CD4-positive, alpha-beta T cell treated with Interleukin-4 for 1 hour (primary cell): Measurements from ENCODE around the gene WWOX.

Source experiments
- DNase-seq, 2 donors: peaks; one replicate each; pipeline ENCODE4 v3.0.0-alpha.2; 2020 to 2022

Gene WWOX

DNA sequence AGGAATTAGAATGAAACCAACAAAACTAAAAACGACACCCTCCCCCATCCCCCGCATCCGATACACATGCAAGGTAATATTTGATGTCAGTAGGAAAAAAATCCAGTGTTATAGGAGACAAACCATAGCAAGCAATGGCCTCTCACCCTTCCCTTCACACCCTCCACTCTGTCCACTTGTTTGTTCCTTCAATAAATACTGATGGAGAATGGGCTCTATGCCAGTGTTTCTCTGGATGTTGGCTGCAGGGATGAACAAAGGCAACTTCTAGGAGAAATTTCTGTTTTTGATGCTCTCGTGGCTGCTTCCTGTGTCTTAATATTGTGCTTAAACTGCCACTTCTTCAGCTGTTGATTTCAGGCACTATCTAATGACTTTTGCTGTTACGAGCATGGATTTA, 98.8 kb downstream of the WWOX start:
- no peak for DNase-seq

DNA sequence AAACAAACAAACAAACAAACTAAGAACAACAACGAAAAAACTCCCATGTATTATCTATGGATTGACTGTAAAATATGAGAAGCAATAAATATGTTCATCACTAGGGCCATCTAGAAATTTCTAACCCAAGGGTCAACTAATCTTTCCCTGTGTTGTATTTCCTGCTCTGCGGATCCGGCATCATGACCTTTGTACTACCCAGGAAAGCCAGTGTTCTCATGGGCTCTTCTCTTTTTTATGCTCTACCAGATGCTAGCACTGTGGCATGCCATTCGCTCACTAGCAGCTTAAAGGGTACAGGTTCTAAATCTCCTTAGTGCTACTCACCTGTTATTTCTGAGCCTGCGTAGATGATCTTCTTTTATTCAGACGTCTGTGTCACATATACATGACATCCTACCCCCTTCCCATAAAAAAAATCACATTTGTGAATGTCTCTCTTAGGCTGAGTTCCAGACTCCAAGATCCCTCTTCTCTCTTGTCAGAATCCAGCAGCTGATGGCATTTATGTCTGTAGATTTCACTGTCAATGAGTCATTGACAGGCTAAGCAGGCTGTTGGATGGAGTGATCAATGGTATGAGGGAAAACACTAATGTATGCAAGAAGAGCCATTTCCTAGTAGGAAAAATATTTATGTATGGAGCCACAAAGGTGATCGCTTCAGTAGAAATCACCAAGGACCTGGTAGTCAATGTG, 100.0 kb downstream of the WWOX start:
- DNase-seq, result no peak

DNA sequence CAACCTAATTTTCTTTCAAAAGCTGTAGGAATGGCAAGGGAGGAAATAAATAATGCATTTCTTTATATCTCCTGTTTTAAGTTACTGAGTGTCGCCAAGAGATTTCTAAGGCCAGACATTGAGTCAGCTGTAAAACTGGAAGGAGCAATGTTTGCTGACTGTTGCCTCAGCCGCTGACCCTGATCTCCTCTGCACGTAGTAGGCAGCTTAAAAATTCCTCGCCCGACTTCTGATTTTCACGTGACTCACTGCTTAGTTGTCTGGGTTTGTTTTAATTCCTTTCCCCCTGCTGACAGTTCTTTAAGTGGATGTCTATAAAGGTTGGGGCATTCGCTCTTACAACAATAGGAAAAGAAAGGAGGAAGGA, 100.6 kb downstream of the WWOX start:
- DNase-seq, result no peak

DNA sequence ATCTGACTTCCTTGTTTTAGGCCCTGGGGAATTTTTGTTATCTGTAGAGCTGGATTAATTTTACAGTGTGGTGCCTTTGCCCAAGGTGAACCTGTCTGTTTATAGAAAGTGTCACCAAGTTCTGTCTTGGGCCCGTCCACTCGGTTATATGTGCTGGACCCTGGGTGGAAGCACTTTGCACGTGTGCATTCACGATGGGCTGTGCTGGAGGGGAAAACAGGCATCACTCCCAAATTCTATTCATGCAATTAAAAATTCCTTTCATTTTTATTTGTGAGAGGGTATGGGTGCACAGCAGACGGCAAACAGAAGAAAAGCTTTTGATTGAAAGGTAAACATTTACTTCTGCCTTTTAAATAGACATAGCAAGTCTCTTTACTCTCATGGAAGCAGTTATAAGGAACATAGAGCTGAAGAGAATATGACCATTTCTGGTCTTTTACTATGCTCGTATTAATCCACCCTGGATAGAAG, 101.2 kb downstream of the WWOX start:
- no peak for DNase-seq

DNA sequence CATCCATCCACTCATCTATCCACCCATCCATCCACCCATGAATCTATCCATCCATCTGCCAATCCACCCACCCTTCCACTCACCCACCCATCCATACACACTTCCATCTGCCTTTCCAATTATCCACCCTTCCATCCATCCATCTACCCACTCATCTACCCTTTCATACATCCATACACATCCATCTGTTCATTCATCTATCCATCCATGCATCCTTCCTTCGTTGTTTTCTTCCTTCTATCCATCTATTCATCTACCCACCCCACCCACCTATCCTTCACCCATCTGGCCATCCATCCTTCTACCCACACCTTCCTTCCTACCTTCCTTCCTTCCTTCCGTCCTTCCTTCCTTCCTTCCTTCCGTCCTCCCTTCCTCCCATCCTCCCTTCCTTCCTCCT, 106.1 kb downstream of the WWOX start:
- no peak for DNase-seq

DNA sequence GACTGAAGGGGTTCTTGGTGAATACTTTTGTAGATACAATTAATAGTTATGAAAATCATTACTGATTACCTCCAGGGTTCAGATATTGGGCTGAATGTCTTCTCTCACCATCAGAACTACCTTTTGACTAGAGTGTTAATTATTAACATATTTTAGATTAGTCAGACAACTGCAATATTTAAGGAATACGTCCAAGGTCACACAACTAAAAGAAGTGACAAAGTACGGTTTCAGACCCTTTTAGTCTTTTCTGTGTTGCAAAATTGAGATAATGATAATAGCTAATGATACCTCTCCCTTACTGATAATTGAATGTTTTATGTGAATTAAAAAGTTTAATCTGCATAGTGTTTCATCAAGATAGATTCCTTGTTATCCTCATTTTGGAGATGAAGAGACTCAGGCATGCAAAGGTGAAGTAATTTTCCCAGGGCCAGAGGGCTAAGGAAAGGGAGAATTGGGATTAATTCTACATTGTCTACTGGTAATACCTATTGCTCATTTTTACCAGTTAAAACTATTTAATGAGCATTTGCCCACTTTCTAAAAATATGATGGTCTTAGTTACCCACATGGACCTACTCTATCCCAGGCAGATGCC, 107.3 kb downstream of the WWOX start:
- no peak for DNase-seq

DNA sequence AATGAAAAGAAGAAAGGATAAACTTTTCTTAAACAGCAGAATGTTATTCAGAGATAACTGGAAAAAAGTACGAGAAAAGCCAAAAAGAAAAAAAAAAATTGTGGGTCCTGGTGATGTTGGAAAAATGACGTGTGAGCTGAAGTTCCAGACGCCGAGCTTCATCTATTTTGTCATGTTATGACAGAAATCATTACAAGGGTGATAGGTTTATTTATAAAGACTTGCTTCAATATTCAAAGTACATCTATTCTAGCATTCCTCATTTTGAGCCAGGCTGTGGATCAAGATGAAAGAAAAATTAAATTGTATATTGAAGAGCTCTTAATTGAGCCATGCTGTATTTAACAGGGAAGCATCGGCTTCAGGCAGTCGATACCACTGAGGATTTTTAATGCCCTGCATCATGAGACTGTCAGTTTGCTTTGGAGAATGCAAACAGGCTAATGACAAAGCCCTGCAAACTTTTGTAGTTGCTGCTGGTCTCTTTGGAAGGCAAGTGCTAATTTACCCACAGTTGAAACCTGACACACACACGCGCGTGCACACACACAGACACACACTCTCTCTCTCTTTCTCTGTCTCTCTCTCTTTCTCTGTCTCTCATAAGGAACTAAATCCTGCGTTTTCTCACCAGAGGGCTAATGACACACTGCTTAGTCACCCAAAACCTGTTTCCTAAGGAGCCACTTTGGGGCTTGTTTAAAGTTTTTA, 110.7 kb downstream of the WWOX start:
- no peak for DNase-seq

DNA sequence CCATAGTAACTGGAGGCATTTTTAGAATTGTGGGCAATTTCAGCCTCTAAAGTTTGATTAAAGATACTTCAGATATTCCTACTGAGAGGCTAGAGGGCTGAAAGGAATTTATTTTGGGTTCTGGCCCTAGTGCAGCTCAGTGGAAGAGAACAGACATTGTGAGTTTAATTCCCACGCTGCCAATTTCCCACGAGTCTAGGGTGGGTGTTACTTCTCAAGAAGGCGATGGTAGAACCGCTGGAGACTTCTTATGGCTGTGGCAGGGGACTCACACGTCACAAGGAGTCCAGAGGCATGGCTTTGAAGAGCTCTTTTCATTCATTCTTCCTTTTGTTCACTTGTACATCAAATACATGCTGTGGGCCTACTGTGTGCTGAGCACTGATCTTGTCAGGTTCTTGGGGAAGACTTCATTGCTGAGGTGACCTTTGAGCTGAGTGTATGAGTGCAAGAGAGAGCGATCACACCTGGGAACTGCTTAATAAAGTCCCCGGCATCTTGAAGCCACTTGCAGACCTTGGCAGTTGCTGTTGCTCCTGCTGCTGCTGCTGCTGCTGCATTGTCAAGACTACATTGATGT, 111.7 kb downstream of the WWOX start:
- DNase-seq, result no peak

DNA sequence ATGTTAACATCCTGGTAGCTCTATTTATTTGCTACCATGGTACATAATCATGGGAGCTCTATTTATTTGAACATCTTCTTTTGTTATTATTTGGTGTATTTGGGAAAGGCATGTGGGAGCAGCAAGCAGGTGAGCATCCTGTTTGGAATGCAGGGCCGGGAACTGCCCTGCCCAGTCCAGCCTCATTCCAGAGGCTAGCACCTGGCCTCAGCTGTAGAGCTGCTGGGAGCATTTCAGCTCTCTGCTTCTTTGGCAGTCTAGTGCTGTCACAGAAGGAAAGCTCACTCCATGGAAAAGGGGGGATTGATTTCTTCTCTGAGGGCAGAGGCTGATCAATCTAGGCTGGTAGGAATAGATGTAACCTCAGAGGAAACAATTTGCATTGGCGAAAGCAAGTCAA, 112.5 kb downstream of the WWOX start:
- DNase-seq, result no peak

DNA sequence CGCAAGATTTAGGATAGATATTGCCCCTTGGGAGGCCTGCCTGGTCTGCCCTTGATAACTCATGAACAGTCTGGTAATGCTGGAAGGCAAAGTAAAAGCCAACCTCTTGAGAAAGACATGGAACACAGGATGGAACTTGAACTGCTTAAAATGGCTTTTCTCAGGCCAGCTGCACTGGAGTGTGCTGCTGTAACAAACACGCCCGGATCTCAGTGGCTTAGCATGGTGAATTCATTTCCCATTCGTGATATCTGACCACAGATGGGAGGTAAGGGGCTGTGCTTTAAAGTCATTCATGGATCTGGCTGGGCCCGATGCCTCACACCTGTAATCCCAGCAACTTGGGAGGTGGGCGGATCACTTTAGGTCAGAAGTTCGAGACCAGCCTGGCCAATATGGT, 113.2 kb downstream of the WWOX start:
- no peak for DNase-seq

DNA sequence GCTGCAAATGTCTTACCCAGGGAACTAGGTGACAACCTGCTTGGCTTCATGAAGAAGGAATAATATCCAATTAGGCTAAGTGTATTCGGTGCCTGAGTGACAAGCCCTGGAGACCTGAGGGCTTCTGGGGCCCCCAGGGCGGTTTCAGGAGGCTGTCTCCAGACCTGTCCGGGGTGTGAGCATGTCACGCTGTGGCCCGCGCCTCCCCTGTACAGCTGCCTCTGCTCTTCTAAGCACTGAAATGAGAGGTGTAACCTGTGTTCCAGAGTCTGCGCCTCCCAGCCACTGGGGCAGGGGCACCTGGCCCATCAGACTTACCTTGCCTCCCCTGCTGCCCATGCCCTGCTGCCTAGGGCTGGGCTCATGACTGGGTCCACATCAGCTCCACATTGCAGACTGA, 114.3 kb downstream of the WWOX start:
- no peak for DNase-seq

DNA sequence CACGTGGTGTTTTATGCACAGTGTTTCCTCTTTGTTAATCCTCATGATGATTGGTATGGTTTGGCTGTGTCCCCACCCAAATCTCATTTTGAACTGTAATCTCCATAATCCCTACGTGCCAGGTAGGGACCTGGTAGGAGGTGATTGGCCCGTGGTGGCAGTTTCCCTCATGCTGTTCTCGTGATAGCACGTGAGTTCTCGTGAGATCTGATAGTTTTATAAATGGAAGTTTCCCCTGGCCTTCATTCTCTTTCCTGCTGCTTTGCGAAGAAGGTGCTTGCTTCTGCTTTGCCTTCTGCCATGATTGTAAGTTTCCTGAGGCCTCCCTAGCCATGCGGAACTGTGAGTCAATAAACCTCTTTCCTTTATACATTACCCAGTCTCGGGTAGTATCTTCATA, 115.8 kb downstream of the WWOX start:
- DNase-seq, result no peak

DNA sequence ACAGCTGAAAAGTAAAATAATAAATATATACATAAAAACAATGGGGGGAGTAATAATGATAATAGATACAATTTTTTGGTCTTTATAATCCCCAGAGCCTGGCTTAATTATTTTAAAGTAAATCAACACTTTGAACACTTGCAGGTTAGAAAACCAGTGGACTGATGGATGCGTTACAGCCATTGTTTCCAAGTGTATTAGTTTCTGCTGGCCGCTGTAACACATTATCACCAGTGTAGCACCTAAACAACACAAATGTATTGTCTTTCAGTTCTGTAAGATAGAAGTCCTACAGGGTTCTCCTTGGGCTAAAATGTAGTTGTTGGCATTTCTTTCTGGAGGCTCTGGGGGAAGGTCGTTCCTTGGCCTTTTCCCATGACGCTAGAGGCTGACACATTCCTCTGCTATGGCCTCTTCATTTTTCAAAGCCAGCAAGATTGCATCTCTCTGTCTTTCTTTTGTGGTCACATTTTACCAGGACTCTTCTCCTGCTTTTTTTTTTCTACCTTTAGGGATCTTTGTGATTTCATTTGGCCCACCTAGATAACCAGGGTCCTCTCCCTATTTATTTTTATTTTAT, 116.8 kb downstream of the WWOX start:
- no peak for DNase-seq

DNA sequence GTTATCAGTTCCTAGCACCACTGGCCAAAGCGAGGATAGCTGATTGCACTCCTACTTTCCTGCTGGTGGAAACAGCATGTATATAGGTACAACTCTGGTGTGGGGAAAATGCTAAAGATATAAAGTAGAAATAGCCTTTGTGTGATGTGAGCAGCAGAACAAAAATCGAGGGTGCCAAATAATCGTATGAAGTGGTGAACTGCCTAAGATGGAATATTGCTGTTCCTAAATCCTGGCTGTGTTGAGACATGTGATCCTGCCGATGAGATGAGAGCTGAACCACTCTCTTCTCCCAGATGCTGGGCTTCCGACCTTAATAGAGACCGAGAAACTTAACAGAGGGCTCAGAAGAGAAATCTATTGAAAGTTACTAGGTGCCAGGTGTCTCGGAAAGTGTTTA, 117.8 kb downstream of the WWOX start:
- DNase-seq, result no peak

DNA sequence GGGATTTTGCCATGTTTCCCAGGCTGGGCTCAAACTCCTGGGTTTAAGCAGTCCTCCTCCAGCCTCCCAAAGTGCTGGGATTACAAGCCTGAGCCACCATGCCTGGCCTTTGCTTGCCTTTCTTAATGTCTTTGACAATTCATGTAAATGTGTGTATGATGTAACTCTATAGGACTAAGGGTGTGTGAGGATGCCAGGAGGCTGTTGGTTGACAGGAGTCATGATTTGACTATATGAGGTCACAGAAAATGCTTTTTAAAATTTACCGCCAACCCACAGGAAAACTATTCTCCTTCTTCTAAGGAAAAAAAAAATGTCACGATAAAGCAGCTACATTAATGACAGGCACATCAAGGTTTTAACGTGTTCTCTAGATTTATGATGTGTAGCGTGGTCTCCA, 118.8 kb downstream of the WWOX start:
- DNase-seq, result no peak

DNA sequence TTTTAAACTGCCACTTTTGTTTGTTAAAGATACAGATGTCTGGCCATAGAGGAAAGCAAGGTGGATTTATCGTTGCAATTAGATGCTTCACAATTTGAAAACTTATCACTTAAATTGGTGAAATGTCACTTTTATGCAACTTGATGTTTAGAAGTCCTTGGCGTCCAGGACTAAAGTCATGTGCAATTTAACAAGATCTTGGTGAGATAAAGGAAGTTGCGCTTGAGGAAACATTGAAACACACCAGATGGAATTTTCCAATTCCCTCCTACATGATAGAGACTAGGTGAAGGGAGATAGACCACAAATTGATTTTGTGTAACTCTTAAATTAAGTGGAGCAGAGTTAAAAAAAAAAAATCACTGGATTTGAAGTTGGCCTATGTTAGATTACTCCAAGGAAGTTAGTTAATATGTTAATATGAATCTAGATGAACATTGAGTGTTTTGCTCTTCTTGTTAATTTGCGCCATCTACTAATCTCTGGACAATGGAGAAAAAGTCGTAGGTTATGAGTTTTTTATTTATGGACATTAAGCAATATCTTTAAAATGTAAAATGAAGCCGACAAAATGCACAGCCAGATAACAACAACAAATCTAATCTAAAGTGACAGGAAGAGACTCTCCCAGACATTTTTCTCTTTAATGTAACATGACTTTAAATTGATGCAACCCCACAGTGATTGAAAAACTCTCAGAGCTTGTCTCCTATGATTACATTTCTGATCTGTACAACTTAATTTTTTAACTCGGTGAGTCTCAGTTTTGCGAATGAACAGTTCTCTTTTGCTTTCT, 119.6 kb downstream of the WWOX start:
- DNase-seq, result no peak

DNA sequence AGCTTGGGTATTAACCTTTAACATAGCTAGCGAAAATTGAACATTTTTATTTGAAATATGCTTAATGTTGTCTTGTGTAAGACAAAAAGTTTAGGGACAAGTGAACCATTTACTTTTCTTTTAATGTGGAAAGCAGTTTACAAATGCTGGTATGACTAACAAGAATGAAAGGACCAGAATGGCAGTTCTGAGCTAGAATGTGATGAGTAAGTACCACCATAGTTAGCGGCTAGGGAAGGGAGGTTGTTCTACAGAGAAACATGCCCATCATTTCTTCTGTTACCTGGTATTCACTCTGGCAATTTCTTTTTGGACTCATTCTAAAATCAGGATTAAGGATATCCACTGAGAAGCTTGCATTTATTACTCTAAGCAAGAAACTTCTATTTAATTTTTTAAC, 121.1 kb downstream of the WWOX start:
- no peak for DNase-seq

DNA sequence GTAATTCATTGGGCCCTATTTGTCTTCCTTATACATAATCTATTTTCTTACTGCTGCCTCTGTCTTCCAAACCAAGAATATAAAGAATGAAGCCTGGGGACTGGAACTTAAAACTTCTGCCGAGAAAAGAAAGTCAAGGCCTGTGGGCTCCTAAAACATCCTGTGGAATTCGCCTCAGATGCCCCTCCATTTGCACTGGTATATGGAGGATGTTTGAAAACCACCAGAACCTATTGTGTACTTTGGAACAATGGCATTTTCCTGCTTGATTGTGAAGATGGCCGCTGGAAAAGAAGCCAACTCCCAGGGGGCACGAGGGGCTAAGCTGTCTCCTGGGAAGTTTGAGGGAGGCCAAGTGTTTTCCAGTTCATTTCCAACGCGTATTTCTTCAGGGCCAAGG, 122.4 kb downstream of the WWOX start:
- no peak for DNase-seq

DNA sequence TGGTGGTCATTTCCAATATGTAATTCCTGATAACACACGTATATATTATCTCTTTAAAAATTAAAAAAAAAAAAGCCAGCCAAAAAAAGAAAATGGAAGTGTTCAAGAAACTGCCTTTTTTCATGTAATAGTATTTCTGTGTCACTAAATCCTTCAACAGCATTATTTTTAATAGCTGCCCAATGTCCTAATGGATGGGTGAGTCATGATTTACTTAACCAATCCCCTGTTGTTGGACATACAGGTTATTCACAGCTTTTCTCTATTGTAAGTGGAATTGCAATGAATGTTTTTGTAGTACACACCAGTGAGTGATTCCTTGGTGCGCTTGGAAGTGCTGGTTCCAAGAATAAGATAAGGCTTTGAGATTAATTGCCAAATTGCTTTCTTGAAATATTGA, 124.9 kb downstream of the WWOX start:
- DNase-seq, result no peak

DNA sequence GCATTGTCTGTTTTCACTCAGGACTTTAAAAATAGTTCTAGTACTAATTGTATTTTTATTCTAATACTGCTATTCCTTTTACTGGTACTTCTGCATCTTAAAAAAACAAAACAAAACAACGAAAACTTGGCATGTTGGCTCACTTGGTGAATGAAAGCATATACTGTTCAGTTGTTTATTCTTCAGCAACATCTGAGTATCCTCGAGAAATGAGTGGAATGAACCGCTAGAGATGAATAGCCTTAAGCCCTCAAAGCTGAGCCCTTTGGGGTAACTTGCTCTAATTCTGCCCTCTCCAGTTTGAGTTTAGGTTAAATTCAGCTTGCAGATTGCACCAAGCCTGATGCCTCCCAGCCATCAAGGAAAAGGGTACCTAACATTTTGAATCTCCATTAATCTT, 126.5 kb downstream of the WWOX start:
- DNase-seq, result no peak

DNA sequence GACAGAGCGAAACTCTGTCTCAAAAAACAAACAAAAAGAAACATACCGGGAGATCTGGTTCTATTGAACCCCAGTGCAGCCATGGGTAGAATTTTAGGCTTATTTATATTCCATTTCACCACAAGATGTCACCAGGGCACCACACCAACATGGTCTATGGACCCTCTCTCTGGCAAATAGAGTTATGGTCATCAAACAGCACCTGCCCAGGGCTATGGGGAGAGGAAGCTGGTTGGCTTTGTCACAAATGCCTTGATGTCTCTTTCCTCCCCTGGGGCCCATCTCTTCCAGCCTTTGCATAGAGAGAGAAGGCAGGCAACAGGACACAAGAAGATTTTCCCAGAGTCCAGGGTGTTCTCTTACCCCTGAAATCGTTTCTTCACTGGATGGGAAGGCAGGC, 128.4 kb downstream of the WWOX start:
- DNase-seq, result no peak

DNA sequence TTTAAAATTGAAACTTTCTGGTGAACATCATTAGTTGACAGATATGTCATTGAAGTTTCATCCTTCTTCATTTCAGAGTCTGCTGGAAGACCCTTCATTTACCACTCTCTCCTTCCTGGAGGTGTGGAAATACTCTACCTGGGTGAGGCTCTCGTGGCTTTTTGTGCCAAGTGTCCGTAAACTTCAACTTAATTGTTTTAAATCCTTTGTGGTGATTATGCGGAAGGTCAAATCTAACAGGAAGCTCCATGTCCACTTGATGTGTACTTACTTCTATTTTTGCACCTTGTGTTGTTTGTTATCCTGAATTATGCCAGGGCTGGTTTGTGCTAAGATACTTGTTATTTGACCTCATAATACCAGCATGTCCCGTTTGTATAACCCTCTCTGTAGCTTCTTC, 129.2 kb downstream of the WWOX start:
- no peak for DNase-seq

DNA sequence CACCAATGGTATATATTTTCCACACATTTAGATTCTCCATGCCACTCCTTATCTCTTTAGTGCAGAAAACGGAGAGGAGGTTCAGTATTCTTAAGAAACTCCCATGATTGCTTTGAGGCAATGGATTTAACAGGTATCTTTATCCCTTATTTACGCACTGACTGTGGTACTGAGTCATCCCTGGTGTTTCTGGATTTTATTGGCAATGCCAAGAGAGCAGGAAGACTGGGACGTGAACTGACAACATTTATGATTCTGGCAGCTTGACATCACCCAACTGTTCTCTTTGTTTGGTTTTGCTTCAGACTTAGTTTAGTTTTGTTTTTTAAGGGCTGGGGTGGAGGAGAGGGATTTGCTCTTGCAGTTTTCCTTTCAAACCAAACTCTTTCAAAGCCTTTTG, 131.4 kb downstream of the WWOX start:
- DNase-seq, result no peak
